ENCODE data around the gene ARHGAP15. TPM values are rescaled to one million over a fixed set of nuclear protein-coding genes. Genes with fewer than 3 reads are reported as not detected.
A peak's percentile ranks its signal among the peaks of the same experiment; 100 is the strongest.
"Not testable (repeated sequence)": the region's sequence is repeated elsewhere in the genome, so short reads cannot be mapped to it uniquely, and the experiment has no call there.

Gene ARHGAP15
- total RNA-seq, 1 donor from 2014 or later: not detected

DNA sequence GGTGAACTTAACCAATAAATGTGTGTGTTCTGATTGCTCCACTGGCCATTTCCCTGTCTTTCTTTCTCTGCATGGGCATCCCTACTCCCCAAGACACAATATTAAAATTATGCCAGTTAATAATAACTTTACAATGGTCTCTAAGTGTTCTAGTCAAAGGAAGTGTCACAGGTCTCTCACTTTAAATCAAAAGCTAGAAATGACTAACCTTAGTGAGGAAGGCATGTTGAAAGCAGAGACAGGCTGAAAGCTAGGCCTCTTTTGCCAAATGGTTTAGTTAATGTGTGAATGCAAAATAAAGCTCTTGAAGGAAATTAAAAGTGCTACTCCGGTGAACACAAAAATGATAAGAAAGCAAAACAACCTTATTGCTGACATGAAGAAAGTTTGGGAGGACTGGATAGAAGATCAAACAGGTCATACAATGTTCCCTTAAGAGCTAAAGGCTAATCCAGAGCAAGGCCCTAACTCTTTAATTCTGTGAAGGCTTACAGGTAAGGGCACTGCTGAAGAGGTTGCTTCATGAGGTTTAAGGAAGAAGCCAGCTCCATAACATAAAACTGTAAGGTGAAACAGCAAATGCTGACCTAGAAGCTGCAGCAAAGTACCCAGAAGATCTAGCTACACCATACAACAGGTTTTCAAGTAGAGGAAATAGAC lies 44.0 kb upstream of the ARHGAP15 start:
- H3K27ac Mint-ChIP-seq (ENCODE audit: unreplicated experiment): no peak overlapping the region
- no peak overlapping the region for H3K4me3 Mint-ChIP-seq (ENCODE audit: unreplicated experiment)
- H3K9me3 Mint-ChIP-seq (ENCODE audit: unreplicated experiment): no peaks in the 10 kb centered on the region

GRCh38 chr2:143087033-143087432 lies 42.2 kb upstream of the ARHGAP15 start:
- TF ChIP-seq, protein P1, sequence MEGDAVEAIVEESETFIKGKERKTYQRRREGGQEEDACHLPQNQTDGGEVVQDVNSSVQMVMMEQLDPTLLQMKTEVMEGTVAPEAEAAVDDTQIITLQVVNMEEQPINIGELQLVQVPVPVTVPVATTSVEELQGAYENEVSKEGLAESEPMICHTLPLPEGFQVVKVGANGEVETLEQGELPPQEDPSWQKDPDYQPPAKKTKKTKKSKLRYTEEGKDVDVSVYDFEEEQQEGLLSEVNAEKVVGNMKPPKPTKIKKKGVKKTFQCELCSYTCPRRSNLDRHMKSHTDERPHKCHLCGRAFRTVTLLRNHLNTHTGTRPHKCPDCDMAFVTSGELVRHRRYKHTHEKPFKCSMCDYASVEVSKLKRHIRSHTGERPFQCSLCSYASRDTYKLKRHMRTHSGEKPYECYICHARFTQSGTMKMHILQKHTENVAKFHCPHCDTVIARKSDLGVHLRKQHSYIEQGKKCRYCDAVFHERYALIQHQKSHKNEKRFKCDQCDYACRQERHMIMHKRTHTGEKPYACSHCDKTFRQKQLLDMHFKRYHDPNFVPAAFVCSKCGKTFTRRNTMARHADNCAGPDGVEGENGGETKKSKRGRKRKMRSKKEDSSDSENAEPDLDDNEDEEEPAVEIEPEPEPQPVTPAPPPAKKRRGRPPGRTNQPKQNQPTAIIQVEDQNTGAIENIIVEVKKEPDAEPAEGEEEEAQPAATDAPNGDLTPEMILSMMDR (IDR thresholded peaks at IDR 0.05): no peak
- Mint-ChIP-seq H3K36me3 (ENCODE audit: unreplicated experiment) (no peaks in the 10 kb centered on the region), H3K4me3 (ENCODE audit: unreplicated experiment) (no peak overlapping the region), H3K4me1 (ENCODE audit: unreplicated experiment) (peaks cover 6% of the 10 kb centered on the region), H3K27ac (ENCODE audit: unreplicated experiment) (no peak overlapping the region), H3K9me3 (ENCODE audit: unreplicated experiment) (no peaks in the 10 kb centered on the region), H3K27me3 (ENCODE audit: unreplicated experiment) (no peaks in the 10 kb centered on the region)
- no peak for DNase-seq (ENCODE audit: extremely low spot score, unreplicated experiment)

More for the DNA sequence above, 44.0 kb upstream of the ARHGAP15 start:
- no peaks in the 10 kb centered on the region for H3K36me3 Mint-ChIP-seq (ENCODE audit: unreplicated experiment)
- TF ChIP-seq, protein P1 (IDR thresholded peaks at IDR 0.05): no peak
- peaks cover 6% of the 10 kb centered on the region for H3K4me1 Mint-ChIP-seq (ENCODE audit: unreplicated experiment)
- H3K27me3 Mint-ChIP-seq (ENCODE audit: unreplicated experiment): no peaks in the 10 kb centered on the region
- DNase-seq (ENCODE audit: extremely low spot score, unreplicated experiment): no peak

- peaks cover 6% of the 10 kb centered on the region for H3K4me1 Mint-ChIP-seq (ENCODE audit: unreplicated experiment)
- H3K9me3 Mint-ChIP-seq (ENCODE audit: unreplicated experiment): no peaks in the 10 kb centered on the region
- H3K4me3 Mint-ChIP-seq (ENCODE audit: unreplicated experiment): no peak overlapping the region
- TF ChIP-seq, protein P1 (IDR thresholded peaks at IDR 0.05): no peak
- H3K27ac Mint-ChIP-seq (ENCODE audit: unreplicated experiment): no peak overlapping the region
- H3K36me3 Mint-ChIP-seq (ENCODE audit: unreplicated experiment): no peaks in the 10 kb centered on the region
- H3K27me3 Mint-ChIP-seq (ENCODE audit: unreplicated experiment): no peaks in the 10 kb centered on the region
- no peak for DNase-seq (ENCODE audit: extremely low spot score, unreplicated experiment)
Measured at GRCh38 chr2:143088388-143088787, 40.8 kb upstream of the ARHGAP15 start.

DNA sequence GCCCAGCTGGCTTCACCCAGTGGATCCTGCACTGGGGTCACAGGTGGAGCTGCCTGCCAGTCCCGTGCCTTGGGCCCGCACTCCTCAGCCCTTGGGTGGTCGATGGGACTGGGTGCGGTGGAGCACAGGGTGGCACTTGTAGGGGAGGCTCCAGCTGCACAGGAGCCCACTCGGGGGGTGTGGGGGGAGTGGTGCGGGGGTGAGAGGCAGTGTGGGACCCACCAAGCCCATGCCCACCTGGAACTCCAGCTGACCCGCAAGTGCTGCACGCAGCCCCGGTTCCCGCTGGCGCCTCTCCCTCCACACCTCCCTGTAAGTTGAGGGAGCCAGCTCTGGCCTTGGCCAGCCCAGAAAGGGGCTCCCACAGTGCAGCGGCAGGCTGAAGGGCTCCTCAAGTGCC lies 39.7 kb upstream of the ARHGAP15 start:
- H3K4me1 Mint-ChIP-seq (ENCODE audit: unreplicated experiment): not testable (repeated sequence)

DNA sequence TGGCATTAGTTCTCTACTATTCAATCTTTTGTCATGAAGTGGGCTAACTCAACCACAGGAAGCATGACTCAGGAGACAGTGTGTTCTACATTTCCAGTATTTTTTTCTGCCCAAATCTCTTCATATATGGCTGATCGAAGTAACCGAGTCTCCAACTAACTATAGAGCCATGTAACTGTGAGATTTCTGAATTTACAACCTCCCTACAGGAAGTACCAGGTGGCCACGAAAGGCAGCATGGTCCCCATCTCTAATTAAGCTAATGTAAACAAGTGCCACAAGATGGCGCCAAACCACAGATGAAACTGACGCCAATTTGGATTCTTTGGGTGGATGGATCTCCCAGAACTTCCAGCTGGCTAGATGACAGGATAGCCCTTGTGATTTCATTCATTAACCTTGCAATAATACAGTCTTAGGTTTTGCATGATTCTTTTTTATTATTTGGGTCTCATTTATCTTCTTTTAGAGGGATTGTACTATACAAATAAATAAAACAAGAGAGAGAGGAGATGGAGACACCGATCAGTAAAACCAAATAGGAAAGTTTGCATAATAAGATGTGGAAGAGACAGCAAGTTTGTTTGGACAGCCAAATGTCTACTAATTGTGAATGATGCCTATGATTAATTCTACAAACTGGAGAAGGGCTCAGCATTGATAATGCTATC lies 18.3 kb upstream of the ARHGAP15 start:
- DNase-seq (ENCODE audit: extremely low spot score, unreplicated experiment): no peak
- H3K27ac Mint-ChIP-seq (ENCODE audit: unreplicated experiment): no peak overlapping the region
- no peaks in the 10 kb centered on the region for H3K9me3 Mint-ChIP-seq (ENCODE audit: unreplicated experiment)
- no peak overlapping the region for H3K4me3 Mint-ChIP-seq (ENCODE audit: unreplicated experiment)
- TF ChIP-seq, protein P1 (IDR thresholded peaks at IDR 0.05): peak; percentile 78
- no peaks in the 10 kb centered on the region for H3K4me1 Mint-ChIP-seq (ENCODE audit: unreplicated experiment)
- peaks cover 2% of the 10 kb centered on the region for H3K36me3 Mint-ChIP-seq (ENCODE audit: unreplicated experiment)
- H3K27me3 Mint-ChIP-seq (ENCODE audit: unreplicated experiment): peaks cover 48% of the 10 kb centered on the region

More for the DNA sequence above, 39.7 kb upstream of the ARHGAP15 start:
- H3K4me3 Mint-ChIP-seq (ENCODE audit: unreplicated experiment); H3K9me3 Mint-ChIP-seq (ENCODE audit: unreplicated experiment); DNase-seq (ENCODE audit: extremely low spot score, unreplicated experiment); H3K27ac Mint-ChIP-seq (ENCODE audit: unreplicated experiment); H3K27me3 Mint-ChIP-seq (ENCODE audit: unreplicated experiment); H3K36me3 Mint-ChIP-seq (ENCODE audit: unreplicated experiment): not testable (repeated sequence)

All from osteocyte (in vitro differentiated cells).